HG02870 (cell line): ENCODE results near the gene TBCEL.

ENCODE experiments used
- ATAC-seq: cut with Tn5 transposase; IDR thresholded peaks from one replicate; pipeline ENCODE4 v1.9.1; 2021; ENCODE audit warnings: mild to moderate bottlenecking, moderate library complexity; ENCODE audit not compliant: unreplicated experiment

The TBCEL gene

DNA sequence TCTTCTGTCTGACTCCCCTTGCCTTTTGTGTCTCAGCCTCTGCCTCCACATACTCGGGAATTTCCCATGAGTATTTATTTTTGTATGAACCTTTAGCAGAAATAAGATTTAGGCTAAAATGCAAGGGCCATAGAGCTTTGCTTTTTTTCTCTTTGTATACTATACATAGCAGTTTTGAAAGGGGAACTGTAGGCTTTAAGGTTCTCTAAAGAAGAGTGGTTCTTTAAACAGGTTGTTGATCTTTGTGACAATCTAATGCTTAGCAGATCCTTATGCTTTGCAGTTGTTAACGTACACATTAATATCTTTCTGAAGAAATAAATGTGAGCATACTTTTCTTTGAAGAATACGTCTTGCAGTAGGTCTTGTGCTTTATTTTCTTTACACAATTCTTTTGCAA is 35.0 kb downstream of the TBCEL start:
- ATAC-seq, result no peak

DNA sequence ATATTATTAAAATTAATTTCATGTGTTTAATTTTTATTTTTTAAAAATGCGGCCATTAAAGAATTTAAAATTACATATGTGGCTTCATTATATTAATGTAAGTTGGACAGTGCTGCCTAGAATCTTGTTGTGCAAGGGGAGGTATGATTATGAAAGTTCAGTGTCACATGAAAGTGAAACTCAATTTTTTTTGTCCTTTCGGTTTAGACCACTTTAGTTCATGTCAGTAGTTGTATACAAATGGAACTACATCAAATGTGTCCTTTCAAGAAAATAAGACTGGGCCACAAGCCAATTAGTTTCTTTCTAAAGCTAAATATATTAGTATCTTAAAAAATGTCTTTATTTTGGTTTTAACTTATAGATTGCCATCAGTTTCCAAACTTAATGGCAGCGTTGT is 35.7 kb downstream of the TBCEL start:
- ATAC-seq, result peak; percentile 93

DNA sequence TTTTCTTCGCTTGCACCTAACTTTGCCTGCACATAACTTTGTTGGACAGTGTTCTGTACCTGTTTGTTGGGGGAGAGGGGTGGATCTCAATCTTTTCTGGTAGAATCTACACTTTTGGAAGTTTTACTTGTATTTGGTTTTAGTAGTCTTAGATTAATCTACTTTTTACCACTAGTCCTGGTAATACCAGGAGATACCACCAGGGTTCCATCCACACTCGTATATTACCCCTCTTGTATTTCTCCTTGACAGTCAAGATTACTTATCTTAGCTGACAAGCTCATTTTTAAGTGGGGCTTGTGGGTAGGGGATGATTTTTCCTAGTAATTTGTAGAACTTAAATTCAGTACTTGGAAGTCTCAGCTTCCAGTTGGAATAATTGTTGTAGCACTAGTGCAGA is 39.8 kb downstream of the TBCEL start:
- no peak for ATAC-seq

DNA sequence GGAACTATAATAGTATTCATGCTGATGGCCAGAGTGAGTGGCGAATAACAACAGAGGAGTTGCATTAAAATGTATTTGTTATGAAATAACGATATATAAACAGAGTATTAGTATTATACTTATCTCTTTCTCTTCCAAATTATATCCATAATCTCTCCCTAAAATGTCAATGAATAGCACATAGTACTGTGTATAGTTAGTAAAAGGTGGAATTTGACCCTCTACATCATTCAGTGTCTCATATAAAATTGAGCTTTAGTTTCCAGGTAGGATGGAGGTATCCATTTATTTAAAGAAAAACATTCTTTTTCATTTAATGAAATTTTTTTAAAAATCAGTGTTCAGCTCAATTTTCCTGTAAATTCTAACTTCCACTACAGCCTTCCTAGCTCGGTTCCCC is 42.7 kb downstream of the TBCEL start:
- ATAC-seq, result no peak

DNA sequence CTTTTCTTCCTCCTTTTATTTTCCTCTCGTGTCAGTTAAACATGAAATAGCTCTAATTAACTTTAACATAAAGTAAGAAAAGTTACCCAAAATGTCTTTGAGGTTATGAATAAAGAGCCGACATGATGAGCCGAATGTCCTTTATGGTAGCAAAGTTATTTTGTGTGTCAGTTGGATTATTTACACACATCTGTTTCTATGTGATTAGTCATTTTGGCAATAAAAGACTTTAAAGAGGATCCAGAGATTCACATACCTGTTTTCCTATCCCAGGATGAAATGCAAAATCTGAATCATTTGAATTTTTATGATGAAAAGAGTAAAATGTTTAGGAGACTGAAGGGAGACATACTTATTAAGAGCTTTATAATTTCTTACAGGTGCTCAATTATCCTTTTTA is 43.1 kb downstream of the TBCEL start:
- ATAC-seq, result no peak

DNA sequence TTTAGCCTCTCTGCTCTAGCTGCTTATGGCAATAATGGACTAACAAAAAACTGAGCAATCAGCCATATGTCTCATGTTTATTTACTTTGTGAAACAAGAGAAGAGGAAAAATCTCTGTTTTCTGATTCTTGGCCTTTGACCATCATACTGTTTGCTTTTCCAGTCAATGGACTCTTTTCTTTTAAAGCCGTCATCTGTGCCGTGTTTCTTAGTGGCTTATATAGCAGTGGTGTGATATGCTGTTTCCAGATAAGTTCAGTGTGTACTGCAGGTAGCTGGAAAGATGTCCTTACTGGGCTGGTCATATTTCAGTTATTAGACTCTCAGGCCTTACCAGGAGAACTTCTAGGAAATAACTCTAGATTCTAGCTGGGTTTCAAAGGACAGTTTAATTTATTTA is 43.6 kb downstream of the TBCEL start:
- ATAC-seq, result no peak

DNA sequence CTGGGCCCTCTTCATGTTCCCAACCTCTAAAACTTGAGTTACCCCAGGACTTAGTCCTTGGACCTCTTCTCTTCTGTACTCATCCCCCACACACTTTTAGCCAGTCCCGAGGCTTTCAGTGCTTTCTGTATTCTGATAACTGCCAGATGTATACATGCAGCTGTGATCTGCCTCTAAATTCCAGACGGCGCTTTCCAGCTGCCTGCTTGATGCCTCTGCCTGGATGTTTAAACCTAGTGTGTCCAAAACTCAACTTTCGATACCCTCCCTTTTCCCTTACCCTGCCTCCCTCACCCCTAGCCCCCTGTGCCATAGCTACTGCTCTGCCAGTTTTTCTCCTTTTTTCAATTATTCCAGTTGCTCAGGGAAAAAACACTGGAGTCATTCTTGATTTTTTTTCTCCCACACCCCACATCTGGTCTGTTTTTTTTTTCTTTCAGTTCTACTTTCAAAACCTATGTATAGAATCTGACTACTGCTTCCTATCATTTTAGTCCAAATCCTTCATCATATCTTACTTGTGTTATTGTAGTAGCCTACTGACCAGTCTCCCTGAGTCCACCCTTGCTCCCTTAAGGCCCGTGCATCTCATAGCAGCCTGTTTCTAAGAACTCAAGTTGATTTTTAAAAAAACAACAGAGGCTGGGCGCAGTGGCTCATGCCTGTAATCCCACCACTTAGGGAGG is 44.2 kb downstream of the TBCEL start:
- no peak for ATAC-seq

DNA sequence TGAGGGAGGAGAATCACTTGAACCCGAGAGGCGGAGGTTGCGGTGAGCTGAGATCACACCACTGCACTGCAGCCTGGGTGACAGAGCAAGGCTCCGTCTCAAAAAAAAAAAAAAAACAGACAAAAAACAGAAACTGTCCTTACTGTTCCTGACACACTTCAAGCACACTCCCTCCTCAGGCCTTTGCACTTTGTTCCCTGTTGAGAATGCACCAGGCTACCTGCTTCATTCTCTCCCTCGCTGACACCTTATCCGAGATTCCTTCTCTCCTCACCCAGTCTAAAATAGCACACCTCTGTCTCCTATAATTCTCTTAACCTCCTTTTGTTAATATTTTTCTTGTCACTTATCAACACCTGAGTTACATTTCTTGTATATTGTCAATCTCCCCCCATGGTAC is 44.9 kb downstream of the TBCEL start:
- no peak for ATAC-seq

DNA sequence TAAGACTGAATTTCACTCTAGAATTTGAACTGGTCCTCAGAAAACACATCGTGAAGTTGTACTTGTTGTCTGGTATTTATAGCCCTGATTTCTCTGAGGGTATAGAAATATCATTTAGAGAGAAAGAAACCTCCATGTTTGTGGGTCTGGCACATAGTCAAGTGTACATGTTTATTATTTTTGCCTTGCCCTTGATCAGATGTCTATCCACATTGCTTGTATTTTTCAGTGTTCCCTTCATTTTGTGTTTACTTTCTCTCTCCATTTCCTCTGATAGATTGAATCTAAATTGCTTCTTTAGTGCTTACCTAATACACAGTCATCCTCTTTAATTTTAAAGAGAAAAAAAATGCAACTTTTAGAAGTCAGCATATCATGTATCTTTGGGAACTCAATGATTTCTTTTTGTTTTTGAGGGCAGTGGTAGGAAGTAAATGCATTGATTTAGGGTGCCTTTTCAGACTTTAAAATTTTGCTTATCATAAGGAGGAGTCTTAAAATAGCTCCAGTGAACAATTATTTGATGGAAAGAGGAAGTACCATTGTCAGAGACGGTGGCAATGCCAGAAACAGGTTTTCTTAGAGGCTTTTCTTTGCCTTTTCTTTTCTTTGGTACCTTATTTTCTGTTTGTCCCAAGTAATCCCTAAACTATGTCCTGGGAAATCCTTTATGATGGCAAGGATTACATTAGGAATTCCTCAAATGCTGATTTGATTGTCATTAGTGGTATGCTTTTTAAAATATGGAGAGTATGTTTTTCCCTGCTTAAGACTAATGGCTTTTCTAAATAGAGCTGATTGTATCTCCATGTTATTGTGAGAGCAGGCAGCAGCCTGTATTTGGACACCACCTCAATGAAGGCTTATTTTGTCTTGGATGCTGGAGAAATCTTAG is 47.3 kb downstream of the TBCEL start:
- no peak for ATAC-seq

DNA sequence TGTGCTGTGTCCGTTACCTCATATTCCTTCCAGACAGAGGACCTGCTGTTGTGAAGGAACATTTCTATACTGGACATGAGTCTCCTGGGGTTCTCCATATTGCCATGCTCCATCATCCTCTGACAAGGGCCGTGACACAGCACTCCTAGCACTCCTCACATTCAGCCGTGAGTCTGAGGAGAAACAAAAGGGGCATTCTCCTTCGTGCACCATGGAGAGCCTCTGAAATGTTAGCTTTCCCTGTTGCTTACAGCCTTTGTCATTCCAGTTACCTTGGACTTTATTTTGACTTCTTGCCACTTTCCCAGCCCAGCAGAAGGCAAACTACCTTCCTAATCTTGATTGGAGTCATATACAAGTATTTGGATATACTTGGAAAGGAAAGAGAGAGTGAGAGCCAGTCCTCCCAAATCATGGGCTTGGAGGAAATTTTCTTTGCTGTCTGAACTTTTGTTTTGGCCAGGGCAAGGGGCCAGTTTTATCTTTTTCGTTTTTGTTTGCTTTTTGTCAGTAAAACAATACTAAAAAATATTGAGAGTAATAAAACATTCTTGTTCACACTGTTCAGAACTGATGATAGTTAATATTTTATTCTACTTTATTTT is 48.0 kb downstream of the TBCEL start:
- no peak for ATAC-seq

DNA sequence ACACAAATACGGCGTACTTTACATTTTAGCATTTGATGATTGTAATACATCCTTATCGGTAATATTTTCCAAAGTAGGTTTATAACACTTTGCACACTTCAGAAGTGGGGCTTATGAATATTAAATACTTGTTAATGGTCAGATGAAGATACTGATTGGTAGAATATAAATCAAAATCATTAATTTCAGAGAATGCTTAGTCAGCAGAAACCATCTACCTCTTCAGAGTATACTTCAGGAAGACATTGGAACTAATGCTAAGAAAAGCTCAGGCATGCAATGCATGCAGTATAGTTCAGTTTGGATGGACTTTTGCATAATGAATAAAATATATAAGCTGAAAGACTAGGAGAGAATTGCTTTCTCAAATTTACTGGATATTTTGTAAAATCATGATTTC is 57.4 kb downstream of the TBCEL start:
- ATAC-seq, result no peak

DNA sequence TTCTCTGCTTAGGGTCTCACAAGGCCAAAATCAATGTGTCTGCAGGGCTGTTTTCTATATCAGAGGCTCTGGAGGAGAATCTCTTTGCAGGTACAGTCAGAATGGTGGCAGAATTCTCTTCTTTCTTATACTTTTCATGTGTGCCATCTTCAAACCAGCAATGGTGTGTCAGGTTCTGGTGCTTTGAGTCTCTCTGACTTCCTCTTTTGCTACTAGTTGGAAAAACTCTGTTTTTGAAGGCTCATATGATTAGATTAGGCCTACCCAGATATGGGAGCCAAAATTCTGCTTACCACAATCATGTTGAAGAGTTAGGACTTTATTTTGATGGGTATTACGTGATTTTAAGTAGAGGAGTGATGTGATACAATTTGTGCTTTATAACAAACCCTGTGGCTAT is 58.3 kb downstream of the TBCEL start:
- no peak for ATAC-seq

DNA sequence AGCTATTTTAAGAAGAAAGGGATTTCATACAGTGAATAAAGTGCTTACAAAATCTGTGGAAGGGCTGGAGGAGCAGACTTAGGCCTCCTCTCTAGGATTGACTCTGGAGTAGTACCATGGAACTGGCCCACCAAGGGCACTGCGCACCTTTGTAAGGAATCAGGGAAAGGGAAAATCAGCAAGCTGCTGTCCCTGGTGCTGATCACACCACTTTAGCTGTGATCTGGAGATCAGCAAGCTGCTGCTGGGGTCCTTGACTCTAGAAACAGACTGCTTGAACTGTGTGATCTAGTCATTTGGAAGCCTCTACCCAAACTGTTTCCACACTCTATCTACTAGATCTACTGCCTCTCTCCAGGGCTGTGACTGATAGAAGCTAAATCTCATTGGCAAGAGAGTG is 58.8 kb downstream of the TBCEL start:
- no peak for ATAC-seq

DNA sequence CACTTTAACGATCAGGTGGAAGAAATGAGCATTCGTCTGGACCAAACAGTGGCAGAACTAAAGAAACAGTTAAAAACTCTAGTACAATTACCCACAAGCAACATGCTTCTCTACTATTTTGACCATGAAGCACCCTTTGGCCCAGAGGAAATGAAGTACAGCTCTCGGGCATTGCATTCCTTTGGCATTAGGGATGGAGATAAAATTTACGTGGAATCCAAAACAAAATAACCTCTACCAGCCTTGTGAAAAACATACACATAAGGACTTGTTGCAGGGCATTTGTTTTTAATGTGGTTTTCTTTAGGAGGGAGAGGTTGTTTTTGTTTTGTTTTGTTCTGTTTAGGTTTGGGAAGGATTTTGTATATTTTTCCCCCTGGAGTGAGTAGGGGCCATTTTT is 63.0 kb downstream of the TBCEL start:
- no peak for ATAC-seq

DNA sequence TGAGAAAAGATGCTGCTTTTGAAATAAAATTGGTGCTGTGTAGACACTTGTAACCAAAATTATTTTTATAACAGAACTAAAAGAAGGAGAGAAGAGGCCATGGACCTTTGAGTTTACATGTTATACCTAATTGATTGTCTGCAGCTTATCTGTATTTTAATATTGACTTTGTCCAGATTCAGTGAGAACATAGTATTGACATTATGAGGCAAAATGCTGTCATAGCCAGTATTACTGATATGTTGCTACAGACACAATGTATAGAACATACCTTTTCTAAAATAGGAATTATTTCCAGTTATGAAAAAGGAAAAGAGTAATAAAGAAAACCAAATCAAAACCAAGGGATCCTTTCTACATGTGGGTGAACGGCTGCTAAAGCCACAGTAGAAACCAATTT is 65.7 kb downstream of the TBCEL start:
- ATAC-seq, result no peak

DNA sequence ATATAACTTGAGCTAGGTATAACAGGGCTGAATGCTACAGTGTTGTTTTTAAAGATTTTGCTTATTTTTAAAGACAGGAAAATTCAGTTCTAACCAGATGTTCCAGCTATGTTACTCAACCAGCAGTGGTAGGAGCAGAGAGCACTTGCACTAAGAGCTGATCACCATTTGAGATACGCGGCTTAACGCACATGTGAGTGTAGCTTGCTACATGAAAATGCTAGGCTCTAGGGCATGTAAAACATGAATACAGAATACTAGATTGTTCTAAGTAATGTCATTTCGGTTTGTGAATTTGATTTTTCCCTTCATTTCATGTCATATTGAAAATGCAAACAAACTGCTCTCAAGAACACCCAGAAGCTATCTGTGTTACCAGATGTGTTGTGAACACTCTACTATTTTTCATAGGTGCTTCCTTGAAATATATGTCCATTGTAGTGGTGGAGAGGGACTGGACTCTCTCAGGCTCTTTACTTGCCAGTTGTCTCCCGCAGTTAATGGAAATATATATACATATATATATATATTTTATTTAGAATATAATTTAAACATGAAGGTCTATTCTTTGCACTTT is 66.3 kb downstream of the TBCEL start:
- ATAC-seq, result no peak

DNA sequence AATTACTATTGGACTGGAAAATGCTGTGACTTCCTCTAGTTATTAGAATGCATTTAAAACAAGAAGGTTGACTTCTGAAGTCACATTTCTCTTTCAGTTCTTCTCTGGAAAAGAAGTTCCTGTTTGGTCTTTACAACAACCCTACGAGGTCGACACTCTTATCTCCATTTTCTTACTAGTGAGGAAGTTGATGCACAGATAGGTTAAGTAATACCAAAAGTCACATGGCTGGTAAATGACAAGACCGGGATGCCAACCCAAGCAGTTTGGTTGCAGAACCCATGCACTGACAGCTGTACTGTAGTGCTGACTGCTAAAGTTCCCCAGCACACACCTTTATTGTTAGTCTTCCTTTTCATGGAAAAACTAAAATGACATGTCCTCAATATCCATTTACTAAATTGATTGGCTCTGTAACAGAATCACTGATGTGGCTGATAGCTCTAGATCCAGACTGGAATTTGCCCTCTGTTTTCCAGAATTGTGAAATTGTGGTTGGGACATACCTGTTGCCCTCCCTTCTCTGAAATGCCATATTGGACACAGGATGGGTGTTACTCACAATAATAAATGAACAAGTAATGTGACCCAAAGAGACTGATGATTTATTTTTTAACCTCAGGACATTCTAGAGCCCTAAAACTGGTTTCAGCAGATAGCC is 67.7 kb downstream of the TBCEL start:
- no peak for ATAC-seq

DNA sequence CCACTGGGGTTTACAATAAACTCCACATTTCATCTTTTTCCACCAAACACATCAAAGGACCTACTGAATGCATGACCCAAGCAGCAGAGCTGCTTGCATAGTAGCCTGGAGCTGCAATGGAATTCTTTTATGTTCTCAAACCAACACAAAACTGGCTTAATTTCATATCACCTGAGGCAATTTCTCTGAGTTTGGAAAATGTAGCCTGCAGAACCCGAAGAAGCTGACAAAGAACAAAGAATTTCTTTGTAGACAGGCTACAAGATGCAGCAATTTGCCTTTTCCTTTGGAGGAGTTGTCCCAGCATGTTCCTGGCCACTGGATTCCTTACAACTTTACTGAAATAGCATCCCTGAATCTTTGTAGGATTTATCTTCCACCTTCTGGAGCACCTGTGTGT is 71.7 kb downstream of the TBCEL start:
- no peak for ATAC-seq

DNA sequence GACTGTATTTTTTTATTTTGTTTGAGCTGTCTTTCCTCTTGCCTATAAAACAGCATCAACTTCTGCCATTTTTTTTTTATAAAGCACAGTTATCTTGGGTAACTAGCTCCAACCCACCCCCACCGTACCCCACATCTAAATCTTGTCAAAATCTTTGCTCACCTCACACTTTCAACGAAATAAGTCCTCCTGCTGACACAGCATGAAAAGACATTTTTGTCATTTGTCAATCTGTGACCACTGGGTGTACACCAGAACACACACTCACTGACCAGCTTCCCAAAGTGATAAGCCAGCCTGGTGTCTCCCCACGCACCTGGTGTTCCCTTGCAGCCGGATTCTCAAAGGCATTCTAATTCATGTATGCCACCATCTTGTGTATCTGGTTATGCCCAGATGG is 75.5 kb downstream of the TBCEL start:
- no peak for ATAC-seq

DNA sequence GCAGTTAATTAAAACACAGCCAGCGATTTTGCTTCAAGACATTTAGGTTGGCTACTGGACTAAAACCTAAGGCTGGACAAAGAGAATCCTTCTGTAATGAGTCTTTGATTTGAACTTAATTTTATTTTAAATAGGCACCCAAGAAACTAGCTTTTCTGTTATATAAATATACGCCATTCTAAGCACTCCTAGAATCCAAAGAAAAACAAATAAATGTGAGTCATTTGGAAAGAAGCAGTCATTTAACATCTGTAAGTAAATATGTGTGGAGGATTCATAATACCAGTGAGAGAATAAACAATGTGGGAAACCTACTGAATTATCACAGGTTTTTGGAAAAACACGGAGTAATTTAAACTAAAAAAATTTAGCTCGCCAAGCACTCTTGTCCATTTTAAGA is 76.0 kb downstream of the TBCEL start:
- no peak for ATAC-seq

DNA sequence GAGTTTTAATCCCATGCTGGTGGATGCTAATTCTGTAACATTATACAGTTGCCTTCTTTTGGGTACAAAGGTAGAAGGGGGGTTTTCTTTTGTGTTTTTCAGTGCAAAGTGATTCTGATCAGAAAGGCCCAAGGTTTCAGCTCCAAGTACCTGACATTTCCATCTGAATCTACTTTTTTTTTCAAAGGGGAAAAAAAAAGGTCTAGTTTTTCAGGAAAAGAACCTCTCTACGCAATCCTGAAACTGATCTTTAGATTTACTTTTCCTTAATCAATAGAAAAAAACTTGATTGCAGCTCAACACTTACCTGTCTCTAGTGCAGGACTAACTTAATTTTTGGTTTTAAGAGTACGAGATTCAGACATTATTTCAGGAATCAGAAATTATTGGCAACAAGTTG is 77.0 kb downstream of the TBCEL start, which contains the start of gene TECTA:
TECTA (plus strand) TSS at position 301 of the 400 bp plus-strand sequence. CDS start 1,423 bp downstream, outside the sequence.
- ATAC-seq, result no peak
